HG02938 (cell line): ENCODE results near the gene NCAPD3.
"Not testable (repeated sequence)": the region's sequence is repeated elsewhere in the genome, so short reads cannot be mapped to it uniquely, and the experiment has no call there.

Source experiments
- ATAC-seq: cut with Tn5 transposase; IDR thresholded peaks from one replicate; pipeline ENCODE4 v1.9.1; 2021; ENCODE audit warnings: mild to moderate bottlenecking, moderate library complexity; ENCODE audit not compliant: unreplicated experiment

NCAPD3 gene

DNA sequence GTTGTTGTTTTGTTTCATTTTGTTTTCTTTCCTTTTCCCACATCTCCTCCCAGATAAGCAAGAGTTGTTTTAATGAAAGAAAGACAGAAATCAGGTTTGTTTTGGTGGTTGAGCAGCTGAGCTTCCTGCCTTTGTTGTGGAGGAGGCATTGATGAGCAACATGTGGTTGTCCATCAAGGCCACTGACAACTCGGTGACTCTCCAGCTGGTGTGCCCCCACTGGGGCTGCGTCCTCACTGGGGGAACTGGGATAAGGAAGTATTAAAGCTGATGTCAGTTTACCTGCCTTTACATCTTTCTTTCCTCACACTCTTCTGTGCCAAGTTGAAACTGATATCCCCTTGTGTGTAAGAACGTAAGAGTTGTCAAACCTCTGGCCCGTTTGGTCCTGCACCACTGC lies 6.6 kb upstream of the NCAPD3 start:
- no peak for ATAC-seq

DNA sequence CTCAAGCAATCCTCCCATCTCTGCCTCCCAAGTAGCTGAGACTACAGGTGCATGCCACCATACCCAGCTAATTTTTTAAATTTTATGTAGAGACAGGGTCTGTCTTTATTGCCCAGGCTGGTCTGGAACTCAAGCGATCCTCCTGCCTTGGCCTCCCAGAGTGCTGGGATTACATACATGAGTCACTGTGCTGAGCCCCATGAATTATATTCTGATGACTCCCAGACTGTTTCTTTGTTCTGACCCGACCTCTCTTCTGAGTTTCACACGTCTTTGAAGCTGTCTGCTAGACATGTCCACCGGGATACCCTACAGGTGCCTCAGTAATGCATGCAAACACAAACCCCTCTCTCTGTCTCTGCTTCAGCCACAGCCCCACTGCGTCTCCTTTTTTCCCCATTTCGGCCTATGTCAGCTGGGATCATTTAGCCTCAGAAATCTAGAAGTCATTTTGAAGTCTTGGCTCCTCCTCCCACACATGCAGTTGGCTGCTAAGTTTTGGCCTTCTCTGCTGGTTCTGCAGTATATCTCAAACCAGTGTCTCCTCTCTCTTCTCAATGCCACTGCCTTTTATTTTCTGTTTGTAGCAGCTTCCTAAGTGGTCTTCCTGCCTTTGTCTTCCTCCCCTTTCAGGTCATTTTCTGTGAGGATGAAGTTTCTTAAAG lies 5.5 kb upstream of the NCAPD3 start:
- no peak for ATAC-seq

GRCh38 chr11:134228625-134229024 lies 4.9 kb upstream of the NCAPD3 start:
- ATAC-seq = peak; percentile 51

DNA sequence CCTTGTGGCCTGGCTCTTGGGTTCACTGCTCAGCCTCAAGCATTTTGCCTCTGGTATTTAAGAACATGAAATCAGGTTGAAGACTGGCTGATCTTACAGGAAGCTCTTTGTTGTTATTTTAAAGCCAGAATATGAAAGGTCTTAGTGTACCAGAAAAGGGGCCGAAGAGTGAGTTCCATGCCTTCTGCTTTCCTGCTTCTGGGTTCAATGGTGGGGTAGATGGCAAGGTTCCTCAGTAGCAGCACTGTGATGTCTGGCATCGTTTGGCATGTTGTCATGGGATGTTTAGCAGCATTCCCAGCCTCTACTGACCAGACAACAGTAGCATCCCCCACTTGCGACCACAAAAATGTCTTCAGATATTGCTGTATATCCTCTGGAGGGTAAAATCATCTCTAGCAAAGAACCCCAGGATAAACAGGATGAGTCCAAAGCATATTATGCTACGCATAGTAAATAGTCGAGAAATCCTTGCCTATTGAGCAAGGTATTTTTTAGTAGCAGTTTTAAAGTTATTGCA lies 3.1 kb upstream of the NCAPD3 start:
- no peak for ATAC-seq

- peak; percentile 5 for ATAC-seq
These were observed 1.2 kb upstream of the NCAPD3 start for GRCh38 chr11:134224710-134225664.

- no peak for ATAC-seq
These were observed 646 bp downstream of the NCAPD3 start for GRCh38 chr11:134223121-134223520.

DNA sequence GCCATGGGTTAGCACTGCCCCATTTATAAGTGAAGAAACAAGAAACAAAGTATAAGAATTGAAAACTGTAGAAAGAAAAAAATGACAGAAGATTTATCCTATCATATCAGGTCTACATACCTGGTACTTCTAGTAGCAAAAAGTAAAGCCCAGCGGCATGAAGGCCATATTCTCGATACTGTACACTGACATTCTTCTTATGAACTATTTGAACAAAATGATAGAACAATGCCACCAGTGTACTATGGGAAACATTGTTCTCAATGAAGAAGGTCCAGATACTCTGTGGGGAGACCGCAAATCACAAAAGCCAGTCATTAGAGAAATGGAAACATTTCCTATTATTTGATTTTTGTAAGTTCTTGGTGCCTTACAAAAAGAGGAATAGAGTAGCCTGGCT lies 7.0 kb downstream of the NCAPD3 start:
- ATAC-seq = no peak

DNA sequence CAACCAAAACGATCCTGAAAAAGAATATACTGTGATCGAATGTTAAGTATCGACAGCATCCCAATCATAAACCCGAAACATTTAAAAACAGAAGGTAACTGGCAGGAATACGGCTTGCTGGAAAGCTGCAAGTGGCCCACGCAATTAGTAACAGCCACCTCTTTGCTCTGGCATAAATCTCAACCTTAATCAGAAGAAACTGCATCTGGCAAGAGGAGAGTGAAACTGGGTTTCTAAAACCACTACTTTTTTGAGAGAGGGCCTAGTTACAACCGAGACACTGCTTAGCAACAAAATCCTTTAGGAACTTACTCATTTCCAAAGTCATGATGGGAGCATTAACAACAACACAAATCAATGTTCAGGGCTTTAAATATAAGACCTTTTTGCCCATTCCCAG lies 7.9 kb downstream of the NCAPD3 start:
- no peak for ATAC-seq

DNA sequence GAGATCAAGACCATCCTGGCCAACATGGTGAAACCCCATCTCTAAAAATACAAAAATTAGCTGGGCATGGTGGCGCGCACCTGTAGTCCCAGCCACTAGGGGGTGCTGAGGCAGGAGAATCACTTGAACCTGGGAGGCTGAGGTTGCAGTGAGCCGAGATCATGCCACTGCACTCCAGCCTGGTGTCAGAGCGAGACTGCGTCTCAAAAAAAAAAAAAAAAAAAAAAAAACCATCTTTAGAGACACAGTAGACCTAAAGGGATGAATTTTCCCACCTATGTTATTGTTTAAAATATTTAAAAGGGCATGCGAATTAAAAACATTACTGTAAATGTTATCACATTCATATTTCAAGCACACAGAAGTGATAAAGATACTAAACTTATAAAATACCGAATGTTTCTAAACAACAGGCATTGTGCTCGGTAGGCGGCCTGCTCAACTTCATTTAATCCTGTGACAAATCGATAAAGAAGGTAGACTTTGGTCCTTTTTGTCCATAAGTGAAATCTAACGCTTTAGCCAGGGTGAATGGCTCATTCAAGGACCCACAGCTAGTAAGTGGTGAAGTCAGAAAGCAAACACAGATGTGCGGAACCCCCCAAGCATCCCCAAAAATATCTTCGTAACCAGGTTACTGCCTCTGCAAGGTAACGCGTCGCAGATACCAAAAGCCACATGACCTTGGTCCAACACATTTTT lies 16.1 kb downstream of the NCAPD3 start:
- ATAC-seq = no peak

- no peak for ATAC-seq
These were observed 17.6 kb downstream of the NCAPD3 start for GRCh38 chr11:134206185-134206584.

DNA sequence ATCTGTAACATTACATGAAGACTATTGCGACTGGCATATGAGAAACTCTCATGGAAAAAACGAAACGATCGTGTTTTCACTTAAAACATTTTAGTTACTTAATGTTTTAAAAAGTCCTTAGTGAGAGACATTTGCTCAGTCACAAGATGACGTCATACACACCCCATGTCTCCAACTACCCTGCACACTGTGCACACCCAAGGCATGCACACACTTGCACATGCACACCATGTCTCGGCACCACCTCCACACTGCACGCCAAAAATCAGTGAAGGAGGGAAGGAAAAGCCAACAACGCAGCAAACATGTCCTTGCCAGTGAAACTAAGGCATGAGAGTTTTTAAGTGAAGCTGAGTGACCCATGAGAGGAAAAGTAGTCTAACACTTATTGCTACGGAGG lies 18.0 kb downstream of the NCAPD3 start:
- no peak for ATAC-seq

GRCh38 chr11:134202661-134203060 lies 21.1 kb downstream of the NCAPD3 start:
- no peak for ATAC-seq

DNA sequence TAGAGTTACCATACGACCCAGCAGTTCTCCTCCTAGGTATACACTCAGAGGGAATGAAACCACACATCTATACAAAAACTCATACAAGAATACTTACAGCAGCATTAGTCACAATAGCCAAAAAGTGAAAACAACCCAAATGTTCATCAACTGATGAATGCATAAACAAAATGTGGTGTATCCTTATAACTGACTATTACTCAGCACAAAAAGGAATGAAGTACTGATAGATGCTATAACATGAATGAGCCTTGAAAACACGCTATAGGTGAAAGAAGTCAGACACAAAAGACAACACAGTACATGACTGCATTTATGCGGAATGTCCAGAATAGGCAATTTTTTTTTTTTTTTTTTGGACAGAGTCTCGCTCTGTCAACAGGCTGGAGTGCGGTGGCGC lies 23.1 kb downstream of the NCAPD3 start:
- no peak for ATAC-seq

DNA sequence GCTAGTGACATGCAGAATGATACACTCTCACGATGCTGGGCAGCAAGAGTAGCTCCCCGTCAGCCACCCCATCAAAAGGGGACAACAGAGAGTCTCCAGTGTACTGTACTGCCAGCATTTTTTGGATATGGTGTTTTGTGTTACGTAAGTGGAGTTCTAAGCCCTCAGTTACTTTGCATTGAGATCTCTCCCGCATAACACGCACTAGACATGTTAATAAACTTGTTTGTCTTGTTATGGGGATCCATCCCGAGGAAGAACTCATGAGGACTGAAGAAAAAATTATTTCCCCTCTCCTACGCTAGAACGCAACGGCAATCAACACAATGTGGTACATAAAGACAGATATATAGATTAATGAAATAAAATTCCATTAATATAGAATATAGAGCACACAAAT lies 24.2 kb downstream of the NCAPD3 start:
- no peak for ATAC-seq

GRCh38 chr11:134196756-134197155 lies 27.0 kb downstream of the NCAPD3 start:
- no peak for ATAC-seq

DNA sequence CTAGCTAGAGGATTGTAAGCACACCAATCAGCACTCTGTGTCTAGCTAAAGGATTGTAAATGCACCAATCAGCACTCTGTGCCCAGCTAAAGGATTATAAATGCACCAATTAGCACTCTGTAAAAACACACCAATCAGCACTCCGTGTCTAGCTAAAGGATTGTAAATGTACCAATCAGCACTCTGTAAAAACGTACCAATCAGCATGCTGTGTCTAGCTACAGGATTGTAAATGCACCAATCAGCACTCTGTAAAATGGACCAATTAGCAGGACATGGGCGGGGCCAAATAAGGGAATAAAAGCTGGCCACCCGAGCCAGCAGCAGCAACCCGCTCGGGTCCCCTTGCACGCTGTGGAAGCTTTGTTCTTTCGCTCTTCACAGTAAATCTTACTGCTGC lies 35.7 kb downstream of the NCAPD3 start:
- ATAC-seq = not testable (repeated sequence)

DNA sequence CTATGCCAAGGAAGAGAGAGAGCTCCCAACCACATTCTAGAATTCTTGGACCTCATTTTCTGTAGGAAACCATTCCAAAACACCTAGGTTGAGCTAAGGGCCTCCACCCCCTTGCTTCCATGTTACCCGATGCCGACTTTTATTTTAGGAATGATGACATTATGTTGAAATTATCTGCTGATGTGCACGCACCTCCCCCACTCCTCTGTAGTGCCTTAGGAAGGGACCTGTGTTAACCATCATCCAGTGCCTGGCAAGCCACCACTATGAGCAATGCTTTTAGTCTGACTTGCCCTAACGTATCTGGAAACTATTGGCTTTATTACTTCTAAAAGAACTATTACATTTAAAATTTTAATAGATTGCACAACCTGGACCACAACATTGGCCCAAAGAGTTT lies 42.1 kb downstream of the NCAPD3 start:
- no peak for ATAC-seq

- no peak for ATAC-seq
These were observed 45.6 kb downstream of the NCAPD3 start for GRCh38 chr11:134178032-134178674.

DNA sequence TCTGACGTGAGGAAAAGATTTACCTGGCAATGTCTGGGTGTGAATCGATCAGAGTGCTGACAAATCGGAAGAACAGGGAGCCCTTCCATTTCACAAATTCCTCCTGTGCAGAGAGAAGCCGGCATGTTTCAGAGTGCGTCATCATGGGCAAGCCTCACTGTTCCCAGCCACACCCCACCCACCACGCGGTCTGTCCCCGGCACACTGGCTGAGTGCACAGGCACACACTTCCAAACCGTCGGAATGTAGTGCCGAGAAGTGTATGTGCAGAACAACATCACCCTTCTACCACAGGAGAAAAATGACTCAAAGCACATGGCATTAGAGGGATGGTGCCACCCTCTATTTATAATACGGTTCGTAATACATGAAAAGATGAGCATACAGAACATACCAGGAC lies 47.5 kb downstream of the NCAPD3 start:
- ATAC-seq = no peak

- ATAC-seq = no peak
These were observed 50.5 kb downstream of the NCAPD3 start for GRCh38 chr11:134173296-134173695.

GRCh38 chr11:134171951-134172350 lies 51.8 kb downstream of the NCAPD3 start:
- no peak for ATAC-seq
